Limb (tissue), 2 donors: ENCODE results near the gene RANBP1.

ENCODE experiments used
- DNase-seq, 2 donors: peaks; one replicate each; pipeline ENCODE4 v3.0.0-alpha.2; 2016; ENCODE audit errors: extremely low spot score in 2 of 2

The RANBP1 gene

DNA sequence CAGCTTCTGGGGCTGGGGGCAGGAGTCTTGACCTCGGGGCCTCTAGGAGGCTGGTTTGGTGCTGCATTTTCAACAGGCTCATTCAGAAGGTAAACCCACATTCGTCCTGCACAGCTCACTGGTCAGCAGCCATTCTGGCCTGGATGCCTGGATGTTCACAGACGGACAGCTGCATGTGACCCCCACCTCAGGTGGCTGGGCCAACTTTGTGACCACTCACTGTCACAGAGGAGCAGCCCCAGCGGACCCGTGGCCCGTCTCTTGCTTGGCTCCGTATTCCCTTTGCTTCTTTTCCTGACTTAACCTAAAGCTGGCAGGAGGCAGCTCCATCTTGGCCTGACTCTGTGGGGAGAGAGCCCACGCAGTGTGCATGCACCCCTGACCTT is 27.6 kb upstream of the RANBP1 start:
- DNase-seq, result no peak

DNA sequence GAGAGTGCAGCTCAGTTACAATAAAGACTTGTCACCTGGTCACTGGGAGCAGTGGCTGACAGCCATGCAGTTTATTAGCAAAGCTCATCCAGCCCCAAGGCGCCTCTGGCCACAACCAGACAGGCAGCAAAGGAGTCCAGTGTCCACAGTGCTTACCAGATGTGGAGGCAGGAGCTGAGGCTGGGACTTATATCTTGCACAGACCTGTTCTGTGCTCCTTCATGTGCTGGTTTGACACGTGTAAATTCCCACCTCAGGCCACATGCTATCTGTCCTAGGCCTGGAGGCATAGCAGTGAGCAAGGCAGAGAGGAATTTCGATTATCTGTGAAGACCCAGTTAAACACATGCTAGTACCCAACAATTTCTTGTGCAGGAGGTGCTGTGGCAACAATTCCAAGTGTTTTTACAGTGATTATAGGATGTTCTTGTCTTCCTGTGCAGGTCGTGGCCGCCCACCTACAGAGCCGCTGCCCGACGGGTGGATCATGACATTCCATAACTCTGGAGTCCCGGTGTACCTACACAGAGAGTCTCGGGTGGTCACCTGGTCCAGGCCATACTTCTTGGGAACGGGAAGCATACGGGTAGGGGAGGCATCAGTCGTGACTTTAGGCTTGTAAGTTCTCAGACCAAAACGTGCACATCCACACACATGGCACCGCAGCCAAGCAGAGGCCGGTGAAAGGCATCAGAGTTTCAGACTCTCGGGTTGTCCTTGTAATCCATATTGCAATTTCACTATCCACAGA is 26.5 kb upstream of the RANBP1 start:
- DNase-seq, result no peak

DNA sequence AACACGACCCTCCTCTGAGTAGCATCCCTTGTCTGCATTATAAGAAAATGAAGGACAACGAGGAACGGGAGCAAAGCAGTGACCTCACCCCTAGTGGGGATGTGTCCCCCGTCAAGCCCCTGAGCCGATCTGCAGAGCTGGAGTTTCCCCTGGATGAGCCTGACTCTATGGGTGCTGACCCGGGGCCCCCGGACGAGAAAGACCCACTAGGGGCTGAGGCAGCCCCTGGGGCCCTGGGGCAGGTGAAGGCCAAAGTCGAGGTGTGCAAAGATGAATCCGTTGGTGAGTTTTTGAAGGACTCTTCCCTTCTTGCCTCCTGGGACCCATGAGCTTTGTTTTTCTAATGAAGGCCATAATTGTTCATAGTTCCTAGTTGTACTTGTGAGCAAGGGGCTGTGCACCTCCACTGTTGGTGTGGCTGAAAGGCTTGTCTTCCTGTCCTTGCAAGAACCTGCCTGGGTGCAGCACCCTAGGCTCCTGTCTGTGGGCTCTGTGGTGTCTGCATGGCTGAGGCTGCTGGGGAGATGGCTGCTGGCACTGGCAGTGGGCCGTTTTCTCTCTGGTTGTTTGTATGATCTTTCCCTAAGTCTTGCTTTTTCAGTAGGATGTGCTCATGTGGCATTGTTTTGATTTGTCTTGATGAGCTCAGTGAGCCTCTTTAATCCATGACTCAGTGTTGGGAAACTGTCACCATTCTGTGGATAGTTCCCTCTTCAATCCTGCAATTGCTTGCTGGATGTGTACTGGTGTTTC is 25.8 kb upstream of the RANBP1 start:
- no peak for DNase-seq

DNA sequence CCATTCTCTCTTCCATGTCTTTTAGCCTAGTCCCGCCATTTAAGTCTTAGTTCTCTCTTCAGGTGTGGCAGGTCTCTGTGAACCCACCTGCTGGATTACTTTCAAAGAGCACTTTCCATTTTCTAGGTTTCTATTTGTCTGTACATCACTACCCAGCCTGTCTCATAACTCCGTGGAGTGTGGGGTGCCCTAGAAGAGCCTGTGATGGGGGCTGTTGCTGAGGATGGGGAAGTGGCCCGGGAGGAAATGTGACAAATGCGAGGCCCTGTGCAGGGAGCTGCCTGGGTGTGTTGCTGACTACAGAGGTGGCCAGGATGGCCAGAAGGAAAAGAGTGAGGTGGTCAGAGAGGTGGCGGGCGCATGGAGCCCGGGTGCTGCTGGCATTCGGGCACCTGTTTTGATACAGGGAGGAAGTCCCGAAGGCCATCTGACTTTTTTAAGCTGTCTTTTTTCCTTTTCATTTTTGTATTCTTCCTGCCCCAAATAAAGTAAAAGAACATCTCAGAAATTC is 25.1 kb upstream of the RANBP1 start:
- no peak for DNase-seq

DNA sequence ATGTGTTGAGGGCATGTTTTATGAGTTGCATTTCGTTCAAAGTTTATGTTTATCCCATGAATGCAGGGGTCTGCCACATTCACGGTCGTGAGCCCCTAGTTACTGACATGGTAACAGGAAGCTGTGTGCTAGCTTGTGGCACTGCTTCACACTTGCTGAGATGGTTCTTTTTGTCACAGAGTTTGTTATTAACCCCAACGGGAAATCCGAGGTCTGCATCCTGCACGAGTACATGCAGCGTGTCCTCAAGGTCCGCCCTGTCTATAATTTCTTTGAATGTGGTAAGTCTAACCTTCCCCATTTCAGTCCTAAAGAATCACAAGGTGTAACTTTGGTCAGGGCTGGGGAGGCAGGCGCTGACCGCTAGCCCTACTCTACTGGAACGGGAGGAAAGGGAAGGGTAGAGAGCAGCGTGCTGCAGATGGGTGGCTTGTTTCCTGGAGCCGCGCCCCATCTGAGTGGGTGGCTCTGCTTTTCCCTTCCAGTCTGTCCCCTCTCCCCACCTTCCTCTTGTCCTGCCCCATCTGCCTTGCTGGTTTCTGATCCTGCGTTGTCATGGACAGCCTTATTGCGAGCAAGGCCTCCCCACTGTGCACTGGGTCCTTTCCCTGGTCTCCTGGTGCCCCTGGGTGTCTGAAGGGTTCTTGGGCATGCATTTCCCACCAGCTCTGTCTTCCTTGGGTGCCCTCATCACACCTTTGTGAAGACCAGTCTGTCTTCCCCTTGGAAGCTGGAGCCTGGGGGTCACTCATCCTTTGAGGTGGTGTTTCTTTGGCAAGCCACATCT is 24.0 kb upstream of the RANBP1 start:
- no peak for DNase-seq

DNA sequence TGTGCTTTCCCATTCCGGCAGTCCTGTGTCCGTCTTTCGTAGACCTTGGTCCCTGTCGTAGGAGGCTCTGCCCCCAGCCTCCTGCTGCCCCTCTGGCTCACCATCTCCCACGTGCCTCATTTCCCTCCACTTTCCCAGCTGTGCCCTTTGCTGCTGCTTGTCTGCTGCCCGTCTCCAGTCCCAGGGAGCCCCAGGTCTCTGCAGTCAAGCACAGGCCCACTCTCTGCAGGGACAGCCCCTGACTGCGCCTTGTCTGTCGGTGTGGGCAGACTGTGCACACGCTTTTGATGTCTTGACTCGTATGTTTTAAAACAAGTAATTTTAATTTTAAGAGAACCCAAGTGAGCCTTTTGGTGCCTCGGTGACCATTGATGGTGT is 23.4 kb upstream of the RANBP1 start:
- no peak for DNase-seq

DNA sequence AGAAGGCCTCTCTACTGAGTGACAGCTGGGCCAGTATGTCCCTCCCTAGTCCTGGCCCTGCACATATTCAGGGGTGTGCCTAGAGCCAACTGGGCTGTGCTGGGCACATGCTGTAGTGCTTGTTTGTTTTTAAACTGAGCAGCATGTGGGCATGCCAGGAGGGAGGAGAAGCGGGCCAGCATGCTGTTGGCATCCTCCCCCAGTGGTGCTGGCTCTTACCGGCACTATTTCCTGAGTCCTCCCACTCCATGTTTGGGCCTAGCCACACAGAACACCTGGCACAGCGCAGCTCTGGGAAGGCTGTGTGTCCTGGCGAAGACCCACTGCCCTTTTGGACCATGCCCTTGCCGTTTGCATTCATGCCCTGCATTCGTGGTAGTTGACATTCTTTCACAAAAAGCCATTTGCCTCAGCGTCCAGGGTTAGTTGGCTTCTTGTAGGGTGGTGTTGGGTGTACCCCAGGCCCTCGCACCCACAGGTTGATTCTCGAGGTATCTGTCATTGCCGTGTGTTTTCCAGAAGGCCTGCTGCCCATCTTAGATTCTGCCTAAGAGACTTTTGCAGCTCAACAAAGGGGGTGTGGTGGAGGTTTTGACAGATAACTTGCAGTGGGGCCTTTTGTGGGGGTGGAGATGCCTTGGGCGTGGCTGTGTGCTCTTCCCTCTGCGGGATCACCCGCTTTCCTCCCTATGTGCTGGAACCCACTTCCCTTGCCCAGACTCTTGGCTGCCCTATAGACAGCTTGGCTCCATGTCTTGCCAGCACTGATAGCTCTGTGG is 22.3 kb upstream of the RANBP1 start:
- no peak for DNase-seq

DNA sequence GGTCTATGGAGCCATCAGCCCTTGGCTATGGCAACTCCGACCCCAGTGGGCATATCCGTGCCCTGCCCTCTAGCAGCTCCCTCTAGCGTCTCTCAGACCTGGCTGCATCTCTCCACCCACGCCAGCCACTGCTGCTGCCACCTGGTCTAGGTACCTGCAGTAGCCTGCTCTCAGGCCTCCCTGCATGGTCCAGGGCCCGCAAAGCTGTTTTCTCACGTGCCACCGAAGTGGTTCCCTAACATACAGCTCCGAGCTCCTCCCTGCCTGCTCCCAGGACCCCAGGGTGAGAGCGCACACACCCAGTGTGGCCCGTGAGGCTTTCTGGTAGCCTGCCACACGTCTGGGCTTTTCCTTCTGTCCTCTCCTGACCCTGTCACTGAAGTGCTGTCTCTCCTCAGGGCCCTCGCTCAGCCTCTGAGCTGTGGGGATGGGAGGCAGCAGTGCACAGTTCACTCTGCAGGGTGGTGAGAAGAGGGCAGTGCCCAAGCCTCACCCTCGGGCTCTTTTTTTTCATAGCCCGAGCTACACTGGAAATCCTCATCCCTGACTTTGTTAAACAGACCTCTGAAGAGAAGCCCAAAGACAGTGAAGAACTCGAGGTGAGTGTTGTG is 21.6 kb upstream of the RANBP1 start:
- DNase-seq, result no peak

DNA sequence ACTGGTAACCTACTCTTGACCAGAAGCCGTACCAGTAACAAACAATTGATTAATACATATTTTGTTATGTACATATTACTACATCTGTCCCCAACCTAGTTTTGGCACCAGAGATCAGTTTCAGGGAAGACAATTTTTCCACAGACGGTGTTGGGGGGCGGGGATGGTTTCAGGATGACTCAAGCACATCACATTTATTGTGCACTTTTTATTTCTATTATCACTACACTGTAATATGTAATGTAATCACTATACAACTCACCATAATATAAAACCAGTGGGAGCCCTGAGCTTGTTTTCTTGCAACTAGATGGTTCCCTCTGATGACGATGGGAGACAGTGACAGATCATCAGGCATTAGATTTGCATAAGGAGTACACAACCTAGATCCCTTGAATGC is 20.4 kb upstream of the RANBP1 start:
- no peak for DNase-seq

DNA sequence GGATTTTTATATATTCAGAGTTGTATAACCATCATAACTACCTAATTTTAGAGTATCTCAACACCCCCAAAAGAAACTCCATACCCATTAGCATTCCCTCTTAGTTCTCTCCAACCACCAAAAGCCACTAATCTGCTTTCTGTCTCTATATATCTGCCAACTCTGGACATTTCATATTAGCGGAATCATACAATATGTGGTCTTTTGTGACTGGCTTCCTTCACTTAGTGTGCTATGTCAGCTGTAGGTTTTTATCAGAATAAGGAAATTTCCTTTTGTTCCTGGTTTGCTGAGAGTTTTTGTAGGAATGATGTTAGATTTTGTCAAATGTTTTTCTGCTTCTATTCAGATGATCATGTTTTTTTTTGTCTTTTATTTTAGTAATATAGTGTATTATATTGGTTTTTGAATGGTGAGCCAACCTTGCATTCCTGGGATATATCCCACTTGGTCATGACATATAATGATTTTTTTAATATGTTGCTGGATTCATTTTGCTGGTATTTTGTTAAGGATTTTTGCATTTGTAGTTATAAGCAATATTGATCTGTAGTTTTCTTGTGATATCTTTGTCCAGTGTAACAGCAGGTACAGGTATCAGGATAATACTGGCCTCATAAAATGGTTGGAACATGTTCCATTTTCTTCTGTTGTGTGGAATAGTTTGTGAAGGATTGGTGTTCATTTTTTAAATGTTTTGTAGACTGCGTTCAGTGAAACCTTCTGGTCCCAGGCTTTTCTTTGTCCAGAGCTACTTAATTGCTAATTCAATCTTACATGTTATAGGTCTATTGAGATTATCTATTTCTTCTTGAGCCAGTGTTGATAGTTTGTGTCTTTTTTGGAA is 19.1 kb upstream of the RANBP1 start:
- DNase-seq, result no peak

DNA sequence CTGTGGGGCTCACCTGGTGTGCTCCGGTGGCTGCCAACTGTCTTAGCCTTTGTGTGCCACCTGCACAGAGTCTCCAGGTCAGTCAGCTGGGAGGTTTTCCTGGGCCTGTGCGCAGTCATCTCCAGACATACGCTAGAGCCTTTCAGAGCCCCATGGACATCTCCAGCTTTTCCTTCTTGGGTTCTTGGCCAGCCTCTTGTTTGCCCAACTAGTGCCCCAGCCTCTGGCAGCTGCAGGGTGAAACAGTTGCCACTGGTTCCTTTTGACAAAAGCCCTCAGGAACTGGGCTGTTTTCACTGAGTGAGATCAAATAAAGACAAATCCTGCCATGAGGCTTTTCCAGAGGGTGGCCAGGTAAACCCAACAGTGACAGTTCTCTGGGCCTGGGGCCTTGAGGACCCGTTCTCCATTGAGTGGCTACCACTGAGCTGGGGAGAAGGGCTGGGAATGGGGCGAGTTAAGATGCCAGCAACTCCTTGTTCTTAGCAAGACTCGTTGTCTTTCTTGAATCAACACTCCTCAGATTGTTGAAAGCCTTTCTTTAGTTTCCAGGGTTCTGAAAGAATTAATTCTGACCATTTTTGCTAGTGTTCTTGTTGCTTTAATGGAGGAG is 16.7 kb upstream of the RANBP1 start:
- no peak for DNase-seq

DNA sequence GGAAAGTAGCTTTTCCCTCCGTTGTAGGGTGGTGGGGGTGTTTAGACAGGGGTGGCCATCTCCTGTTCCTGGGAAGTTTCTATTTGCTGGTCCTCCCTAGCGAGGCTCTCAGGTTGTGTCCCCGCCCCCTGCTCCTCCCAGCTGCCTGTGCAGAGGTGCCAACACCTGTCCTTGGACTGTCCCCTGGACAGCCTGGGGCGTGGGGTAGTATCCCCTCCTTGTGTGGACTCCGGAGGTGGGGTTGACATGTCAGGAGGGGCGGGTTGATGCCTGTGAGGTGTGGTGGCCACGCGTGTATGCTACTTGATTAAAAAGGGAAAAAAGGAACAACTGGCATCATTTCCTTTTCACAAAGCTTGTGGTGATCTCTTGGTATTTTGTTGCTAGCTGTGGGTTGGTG is 14.3 kb upstream of the RANBP1 start:
- DNase-seq, result no peak

DNA sequence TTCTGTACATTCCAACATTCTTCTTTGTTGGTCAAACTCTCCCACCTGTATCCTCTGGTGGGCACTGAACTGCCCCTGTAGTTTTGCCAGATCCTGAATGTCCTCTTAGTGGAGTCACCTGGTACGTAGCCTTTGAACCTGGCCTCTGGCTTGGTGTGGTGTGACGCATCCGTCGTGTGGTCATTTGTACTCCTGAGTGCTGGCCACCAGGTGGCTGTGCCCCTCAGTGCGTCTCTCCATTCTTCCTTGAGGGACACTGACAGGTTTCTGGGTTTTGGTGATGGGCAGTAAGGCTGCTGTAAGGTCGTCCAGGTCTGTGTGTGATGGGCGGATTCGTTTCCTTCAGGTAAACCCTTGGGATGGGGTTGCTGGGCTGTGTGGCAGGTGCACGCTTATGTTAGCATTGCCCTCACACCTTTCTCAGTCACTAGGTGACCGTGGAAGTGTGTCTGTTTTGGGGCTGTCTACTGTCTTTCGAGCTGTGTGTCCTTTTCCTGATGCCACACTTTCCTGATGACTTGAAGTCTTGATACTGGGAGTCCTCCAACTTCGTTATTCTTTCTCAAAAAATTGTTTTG is 13.6 kb upstream of the RANBP1 start:
- no peak for DNase-seq

DNA sequence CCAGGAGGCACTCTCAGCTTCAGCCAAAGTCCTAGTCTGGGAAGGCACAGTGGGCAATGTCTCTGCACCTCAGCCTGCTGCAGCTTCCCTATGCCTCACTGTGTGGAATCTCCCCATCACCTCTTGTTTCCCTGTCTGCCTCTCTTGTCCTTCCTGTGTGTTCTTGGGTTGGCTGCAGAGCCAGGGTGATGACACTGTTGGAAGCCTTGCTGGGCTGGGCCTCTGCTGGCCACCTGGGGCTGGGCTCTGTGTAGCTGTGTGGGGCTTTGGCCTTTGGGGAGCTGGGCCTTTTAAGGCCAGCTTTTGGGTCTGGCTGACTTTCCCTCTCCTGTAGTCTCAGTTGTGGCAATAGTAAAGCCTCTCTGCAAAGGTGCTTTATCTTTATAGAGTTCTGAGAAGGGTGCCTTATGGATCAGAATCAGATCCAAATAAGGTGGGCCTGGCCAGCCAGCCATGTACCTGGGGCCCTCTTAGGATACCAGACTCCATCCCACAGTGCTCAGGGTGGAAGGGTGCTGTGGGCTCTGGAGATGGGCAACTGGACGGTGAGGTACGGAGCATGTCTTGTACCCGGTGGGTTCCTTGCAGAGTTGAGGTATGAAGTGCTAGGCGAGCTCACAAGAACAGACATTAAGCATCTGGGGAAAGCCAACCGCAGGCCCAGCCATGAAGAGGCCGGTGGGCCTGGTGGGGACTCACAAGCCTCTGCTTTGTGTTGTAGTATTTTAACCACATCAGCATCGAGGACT is 10.3 kb upstream of the RANBP1 start:
- DNase-seq, result no peak

DNA sequence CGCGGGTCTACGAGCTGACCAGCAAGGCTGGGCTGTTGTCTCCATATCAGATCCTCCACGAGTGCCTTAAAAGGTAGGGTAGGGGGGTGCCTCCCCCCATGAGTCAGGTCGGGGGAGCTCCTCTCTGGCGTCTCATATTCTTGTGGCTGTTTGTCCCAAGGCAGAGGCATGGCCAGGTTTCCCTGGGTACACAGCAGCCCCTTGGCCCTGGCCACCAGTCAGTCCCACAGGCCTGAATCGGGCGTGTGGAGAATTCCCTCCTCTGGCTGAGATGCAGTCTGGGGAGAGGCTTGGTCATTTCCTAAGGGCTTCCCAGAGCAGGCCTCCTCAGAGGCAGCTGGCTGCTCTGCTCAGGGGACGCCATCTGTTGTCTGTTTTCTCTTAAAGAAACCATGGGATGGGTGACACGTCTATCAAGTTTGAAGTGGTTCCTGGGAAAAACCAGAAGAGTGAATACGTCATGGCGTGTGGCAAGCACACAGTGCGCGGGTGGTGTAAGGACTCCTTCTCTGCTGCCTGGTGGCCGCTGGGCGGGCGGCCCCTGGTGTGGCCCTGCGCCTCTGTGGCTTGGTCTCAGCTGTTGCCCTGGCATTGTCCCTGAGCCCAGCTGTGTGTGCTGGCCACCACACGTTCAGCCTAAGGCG is 9.6 kb upstream of the RANBP1 start:
- DNase-seq, result no peak

DNA sequence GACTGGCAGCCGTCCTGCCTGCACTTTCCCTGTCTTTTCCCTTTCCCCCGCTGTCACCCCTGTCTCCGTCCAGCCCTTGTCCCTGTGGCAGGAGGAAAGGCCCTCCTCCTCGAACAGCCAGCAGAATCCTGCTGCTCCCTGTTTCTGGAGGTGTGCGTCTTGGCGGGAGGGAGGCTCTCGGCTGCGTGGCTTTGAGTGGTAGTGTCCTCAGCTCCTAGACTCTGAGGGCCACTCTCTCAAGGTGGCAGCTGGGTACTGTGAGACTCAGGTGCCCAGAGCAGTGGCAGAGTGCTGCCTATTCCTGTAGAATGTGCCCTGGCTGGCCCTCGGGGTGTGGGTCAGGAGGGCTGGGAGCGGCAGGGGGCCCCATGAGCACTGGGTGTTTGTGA is 9.1 kb upstream of the RANBP1 start:
- DNase-seq, result no peak

DNA sequence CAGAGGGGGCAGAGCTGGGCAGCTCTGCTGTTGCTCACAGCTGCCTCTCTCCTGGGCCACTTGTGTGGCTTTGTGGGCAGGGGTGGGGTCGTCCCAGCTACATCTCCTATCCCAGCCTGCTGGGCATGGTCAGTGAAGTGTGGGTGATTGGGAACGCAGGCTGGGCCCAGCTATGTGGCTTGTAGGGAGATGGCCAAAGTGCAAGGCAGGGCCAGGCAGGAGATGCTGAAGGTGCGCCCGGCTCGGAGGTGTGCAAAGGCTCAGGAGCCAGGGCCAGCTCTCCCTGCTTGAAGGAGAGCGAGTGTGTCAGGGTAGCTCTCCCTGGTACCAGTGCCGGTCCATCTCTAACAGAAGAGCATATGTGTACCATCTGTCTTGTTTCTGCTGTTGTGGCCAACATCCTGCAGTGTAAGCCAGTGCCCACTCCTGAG is 8.4 kb upstream of the RANBP1 start:
- DNase-seq, result no peak
